GM12878 (cell line): Measurements from ENCODE around the gene KBTBD3. TPM values are rescaled to one million over a fixed set of nuclear protein-coding genes. Genes with fewer than 3 reads are reported as not detected.

Experiments
- DPF2 ChIP-seq: fragments of 450-650 bp; IDR thresholded peaks from 2 replicates; pipeline ENCODE4 v1.6.1; 2017; ENCODE audit warnings: mild to moderate bottlenecking
- ESRRA ChIP-seq: IDR thresholded peaks from 2 replicates; pipeline ENCODE4 v1.6.1; 2012; ENCODE audit warnings: mild to moderate bottlenecking, low read length, improper control_type of control experiment
- FOXM1 ChIP-seq: IDR thresholded peaks from 2 replicates; pipeline ENCODE4 v1.6.1; 2012; ENCODE audit warnings: low read depth, mild to moderate bottlenecking, inconsistent platforms, low read length, moderate library complexity
- LARP7 ChIP-seq: fragments of 450-650 bp; IDR thresholded peaks from 2 replicates; pipeline ENCODE4 v1.6.1; 2017; ENCODE audit warnings: mild to moderate bottlenecking
- MXI1 ChIP-seq: fragments of 150-350 bp; IDR thresholded peaks from 2 replicates; pipeline ENCODE4 v1.6.1; 2011; ENCODE audit warnings: low read depth, mild to moderate bottlenecking, inconsistent platforms, low read length, improper control_type of control experiment
- SP1 ChIP-seq: IDR thresholded peaks from one replicate; pipeline ENCODE4 v1.6.1; 2011; ENCODE audit warnings: low read depth, low read length
- ZSCAN29 ChIP-seq: fragments of 450-650 bp; IDR thresholded peaks from 2 replicates; pipeline ENCODE4 v1.6.1; 2017; ENCODE audit warnings: mild to moderate bottlenecking, moderate library complexity
- polyA plus RNA-seq, 11 experiments: library from polyadenylated mRNA; depleted of rRNA in 4 of 11; unstranded in 6 of 11; stranded (reverse) in 5 of 11; fragments of >200 nt; fragmentation: Nextera tagmentation in 4 of 11; fragmentation: Illumina TruSeq in 1 of 11; extraction: Ambion mirVana in 4 of 11; extraction: Trizol in 1 of 11; gene quantifications; 1 replicate in 1 of 11; 2 replicates in 10 of 11; pipeline versions ENCODE4 v1.2.1 to v1.2.3, GENCODE V29; 2011 to 2016; ENCODE audit warnings: inconsistent platforms in 2 of 11, missing spikeins in 2 of 11, low read depth in 1 of 11
- total RNA-seq, 4 experiments: library from RNA; depleted of rRNA in 3 of 4; stranded (reverse); fragments of >200 nt in 3 of 4; fragmentation: Illumina TruSeq in 1 of 4; extraction: Trizol in 1 of 4; gene quantifications; 2 replicates each; pipeline versions ENCODE4 v1.2.1 to v1.2.3, GENCODE V29; 2013 to 2021
- TF ChIP-seq, protein P1 (sequence below): fragments of 150-350 bp; IDR thresholded peaks from 2 replicates; pipeline ENCODE4 v1.6.1; 2014; ENCODE audit warnings: mild to moderate bottlenecking, low read depth, low read length
- TF ChIP-seq, protein P2 (sequence below): fragments of 450-650 bp; IDR thresholded peaks from 2 replicates; pipeline ENCODE4 v1.6.1; 2017; ENCODE audit warnings: mild to moderate bottlenecking, moderate library complexity

Gene KBTBD3
- total and polyA plus RNA-seq, 10 of the 15 experiments (the other 5 are each of a cell fraction or from before 2014, with no cell fraction given) = 1.9 to 18.1 (median 8.4) TPM

DNA sequence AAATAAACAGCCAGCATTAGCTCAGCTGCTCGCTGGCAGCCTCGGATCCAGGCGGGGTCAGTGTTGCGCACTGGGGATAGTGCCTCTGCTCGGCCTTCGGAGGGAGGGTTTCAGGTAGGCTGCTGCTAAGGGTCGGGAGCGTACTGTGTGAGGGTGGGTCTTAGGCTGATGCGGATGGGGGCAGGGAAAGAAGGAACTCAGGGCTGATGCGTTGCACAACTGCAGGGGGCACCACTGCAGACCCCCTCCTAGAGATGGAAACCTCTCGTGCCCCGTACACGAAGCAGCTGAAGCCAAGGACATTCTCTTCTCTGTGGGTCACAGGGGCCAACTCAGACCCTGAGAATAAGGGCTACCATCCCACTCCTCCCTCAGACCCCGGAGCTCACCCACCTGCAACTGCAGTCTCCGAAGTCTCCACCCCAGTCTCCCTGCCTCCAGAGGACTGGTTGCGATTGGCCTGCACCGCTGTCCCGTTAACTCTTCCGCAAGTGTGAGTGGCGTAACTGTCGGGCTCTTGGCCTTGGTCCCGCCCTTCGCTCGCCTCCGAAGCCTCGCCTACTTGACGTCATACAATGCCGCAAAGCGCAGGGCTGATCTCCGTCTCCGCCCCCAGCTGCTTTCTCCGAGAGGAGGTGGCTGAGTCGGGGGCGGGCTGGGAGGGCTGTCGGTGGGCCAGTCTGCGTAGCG lies at the start of gene KBTBD3 (continued):
- TF ChIP-seq SP1 = peak; percentile 97
- peak; percentile 89 for TF ChIP-seq DPF2
- TF ChIP-seq ESRRA = no peak
- TF ChIP-seq, protein P1, sequence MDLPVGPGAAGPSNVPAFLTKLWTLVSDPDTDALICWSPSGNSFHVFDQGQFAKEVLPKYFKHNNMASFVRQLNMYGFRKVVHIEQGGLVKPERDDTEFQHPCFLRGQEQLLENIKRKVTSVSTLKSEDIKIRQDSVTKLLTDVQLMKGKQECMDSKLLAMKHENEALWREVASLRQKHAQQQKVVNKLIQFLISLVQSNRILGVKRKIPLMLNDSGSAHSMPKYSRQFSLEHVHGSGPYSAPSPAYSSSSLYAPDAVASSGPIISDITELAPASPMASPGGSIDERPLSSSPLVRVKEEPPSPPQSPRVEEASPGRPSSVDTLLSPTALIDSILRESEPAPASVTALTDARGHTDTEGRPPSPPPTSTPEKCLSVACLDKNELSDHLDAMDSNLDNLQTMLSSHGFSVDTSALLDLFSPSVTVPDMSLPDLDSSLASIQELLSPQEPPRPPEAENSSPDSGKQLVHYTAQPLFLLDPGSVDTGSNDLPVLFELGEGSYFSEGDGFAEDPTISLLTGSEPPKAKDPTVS = no peak
- TF ChIP-seq LARP7 = 0 out of 2 replicates have a peak, but pooled peaks have one; percentile 46
- TF ChIP-seq MXI1 = no peak
- no peak for TF ChIP-seq FOXM1
- TF ChIP-seq, protein P2, sequence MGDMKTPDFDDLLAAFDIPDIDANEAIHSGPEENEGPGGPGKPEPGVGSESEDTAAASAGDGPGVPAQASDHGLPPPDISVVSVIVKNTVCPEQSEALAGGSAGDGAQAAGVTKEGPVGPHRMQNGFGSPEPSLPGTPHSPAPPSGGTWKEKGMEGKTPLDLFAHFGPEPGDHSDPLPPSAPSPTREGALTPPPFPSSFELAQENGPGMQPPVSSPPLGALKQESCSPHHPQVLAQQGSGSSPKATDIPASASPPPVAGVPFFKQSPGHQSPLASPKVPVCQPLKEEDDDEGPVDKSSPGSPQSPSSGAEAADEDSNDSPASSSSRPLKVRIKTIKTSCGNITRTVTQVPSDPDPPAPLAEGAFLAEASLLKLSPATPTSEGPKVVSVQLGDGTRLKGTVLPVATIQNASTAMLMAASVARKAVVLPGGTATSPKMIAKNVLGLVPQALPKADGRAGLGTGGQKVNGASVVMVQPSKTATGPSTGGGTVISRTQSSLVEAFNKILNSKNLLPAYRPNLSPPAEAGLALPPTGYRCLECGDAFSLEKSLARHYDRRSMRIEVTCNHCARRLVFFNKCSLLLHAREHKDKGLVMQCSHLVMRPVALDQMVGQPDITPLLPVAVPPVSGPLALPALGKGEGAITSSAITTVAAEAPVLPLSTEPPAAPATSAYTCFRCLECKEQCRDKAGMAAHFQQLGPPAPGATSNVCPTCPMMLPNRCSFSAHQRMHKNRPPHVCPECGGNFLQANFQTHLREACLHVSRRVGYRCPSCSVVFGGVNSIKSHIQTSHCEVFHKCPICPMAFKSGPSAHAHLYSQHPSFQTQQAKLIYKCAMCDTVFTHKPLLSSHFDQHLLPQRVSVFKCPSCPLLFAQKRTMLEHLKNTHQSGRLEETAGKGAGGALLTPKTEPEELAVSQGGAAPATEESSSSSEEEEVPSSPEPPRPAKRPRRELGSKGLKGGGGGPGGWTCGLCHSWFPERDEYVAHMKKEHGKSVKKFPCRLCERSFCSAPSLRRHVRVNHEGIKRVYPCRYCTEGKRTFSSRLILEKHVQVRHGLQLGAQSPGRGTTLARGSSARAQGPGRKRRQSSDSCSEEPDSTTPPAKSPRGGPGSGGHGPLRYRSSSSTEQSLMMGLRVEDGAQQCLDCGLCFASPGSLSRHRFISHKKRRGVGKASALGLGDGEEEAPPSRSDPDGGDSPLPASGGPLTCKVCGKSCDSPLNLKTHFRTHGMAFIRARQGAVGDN = no peak
- TF ChIP-seq ZSCAN29 = no peak
